H1 (cell line): ENCODE measurements around the gene PIK3R1. TPM values are rescaled to one million over a fixed set of nuclear protein-coding genes. Genes with fewer than 3 reads are reported as not detected.

Experiments used
- CTCF ChIA-PET: fragments of 300-600 bp; sonication (Branson Sonifier 250); formaldehyde crosslinking; loops from one replicate; lab custom pipeline; 2021; ENCODE audit not compliant: partially characterized antibody; lab: Charles Lee
- POLR2A ChIA-PET: fragments of 300-600 bp; sonication (Branson Sonifier 250); formaldehyde crosslinking; loops from one replicate; lab custom pipeline; 2021; ENCODE audit warnings: inconsistent platforms; ENCODE audit not compliant: partially characterized antibody; lab: Charles Lee
- DNase-seq, 2 experiments: peaks; one replicate each; pipeline versions ENCODE4 v3.0.0 to v3.0.0-alpha.2; 2010 to 2022; ENCODE audit warnings: low spot score in 2 of 2, low read depth in 1 of 2, mixed read lengths in 1 of 2
- FAIRE-seq: peaks from 2 replicates; lab custom pipeline; 2011; peaks lifted over from hg19 to GRCh38; lab: Jason Lieb, UNC
- H2AFZ ChIP-seq: 2 replicates; pipeline ENCODE4 v1.8.1; 2012; ENCODE audit warnings: low read length, inconsistent platforms
- H2AK5ac ChIP-seq: 2 replicates; pipeline ENCODE4 v1.6.1; 2013; ENCODE audit warnings: low read depth, low read length
- H2BK120ac ChIP-seq: replicated peaks from 2 replicates; pipeline ENCODE3; 2013; ENCODE audit warnings: low read depth, low read length, inconsistent platforms
- H2BK12ac ChIP-seq: 2 replicates; pipeline ENCODE4 v1.6.1; 2013; ENCODE audit warnings: low read depth, low read length
- H2BK15ac ChIP-seq: 2 replicates; pipeline ENCODE4 v1.6.1; 2013; ENCODE audit warnings: low read length
- H2BK20ac ChIP-seq: 2 replicates; pipeline ENCODE4 v1.6.1; 2013; ENCODE audit warnings: low read length
- H2BK5ac ChIP-seq: 2 replicates; pipeline ENCODE4 v1.6.1; 2013; ENCODE audit warnings: low read depth, low read length
- H3K14ac ChIP-seq: 2 replicates; pipeline ENCODE4 v1.6.1; 2013; ENCODE audit warnings: inconsistent platforms; ENCODE audit not compliant: insufficient read length
- H3K18ac ChIP-seq: 2 replicates; pipeline ENCODE4 v1.6.1; 2013; ENCODE audit warnings: low read length; ENCODE audit errors: extremely low read depth
- H3K23ac ChIP-seq: 2 replicates; pipeline ENCODE4 v1.6.1; 2013; ENCODE audit warnings: inconsistent platforms; ENCODE audit not compliant: insufficient read length
- H3K23me2 ChIP-seq: 2 replicates; pipeline ENCODE4 v1.6.1; 2013; ENCODE audit warnings: low read depth, low read length
- H3K27ac ChIP-seq: 2 replicates; pipeline ENCODE4 v1.6.1; 2011; ENCODE audit warnings: low read depth, low read length, inconsistent platforms
- H3K27me3 ChIP-seq, 4 experiments: replicated peaks in 1 of 4; 1 replicate in 1 of 4; 2 replicates in 3 of 4; pipeline versions ENCODE4 v1.6.1 to v1.8.1; 2011 to 2013; ENCODE audit warnings: low read length in 3 of 4, mild to moderate bottlenecking in 3 of 4, inconsistent platforms in 2 of 4, mixed read lengths in 2 of 4, moderate library complexity in 1 of 4; ENCODE audit not compliant: control insufficient read depth in 3 of 4, insufficient read depth in 3 of 4; ENCODE audit errors: extremely low read depth in 1 of 4
- H3K36me3 ChIP-seq, 4 experiments: 2 replicates each; pipeline versions ENCODE4 v1.6.1 to v1.8.1; 2011 to 2013; ENCODE audit warnings: mild to moderate bottlenecking in 4 of 4, low read length in 3 of 4, moderate library complexity in 2 of 4, control low read depth in 1 of 4, inconsistent platforms in 1 of 4; ENCODE audit not compliant: insufficient read depth in 4 of 4, control insufficient read depth in 2 of 4
- H3K4ac ChIP-seq: replicated peaks from 2 replicates; pipeline ENCODE3; 2013; ENCODE audit warnings: low read length, low read depth, mixed read lengths, inconsistent platforms; ENCODE audit not compliant: insufficient read length
- H3K4me1 ChIP-seq, 4 experiments: replicated peaks in 1 of 4; 1 replicate in 1 of 4; 2 replicates in 3 of 4; pipeline versions ENCODE4 v1.6.1 to v1.8.1; 2011 to 2013; ENCODE audit warnings: low read length in 3 of 4, inconsistent platforms in 2 of 4, mixed read lengths in 1 of 4; ENCODE audit not compliant: insufficient read depth in 4 of 4, control insufficient read depth in 3 of 4
- H3K4me2 ChIP-seq, 2 experiments: 2 replicates each; pipeline versions ENCODE4 v1.6.1 to v1.8.1; 2011 to 2013; ENCODE audit warnings: low read depth in 2 of 2, low read length in 2 of 2, control low read depth in 1 of 2, inconsistent platforms in 1 of 2, mild to moderate bottlenecking in 1 of 2; ENCODE audit not compliant: insufficient read depth in 1 of 2
- H3K4me3 ChIP-seq, 4 experiments: fragments of 200-600, 300-600 bp in 1 of 4; sonication (generic), shearing (Covaris generic), sonication (Bioruptor Twin) in 1 of 4; 2 replicates each; pipeline versions ENCODE4 v1.5.1 to v1.8.1; 2011 to 2016; ENCODE audit warnings: low read length in 4 of 4, low read depth in 3 of 4, control low read depth in 2 of 4, inconsistent platforms in 2 of 4, mild to moderate bottlenecking in 2 of 4, mixed read lengths in 1 of 4, moderate library complexity in 1 of 4; ENCODE audit not compliant: insufficient read depth in 2 of 4; ENCODE audit errors: extremely low read depth in 1 of 4
- H3K56ac ChIP-seq: replicated peaks from 2 replicates; pipeline ENCODE3; 2013; ENCODE audit warnings: low read depth, mild to moderate bottlenecking, mixed read lengths, low read length, inconsistent platforms; ENCODE audit not compliant: insufficient read length
- H3K79me1 ChIP-seq: 2 replicates; pipeline ENCODE4 v1.6.1; 2013; ENCODE audit warnings: low read depth, low read length, control low read depth
- H3K79me2 ChIP-seq, 2 experiments: 2 replicates each; pipeline versions ENCODE4 v1.6.1 to v1.8.1; 2012 to 2013; ENCODE audit warnings: low read length in 2 of 2, mild to moderate bottlenecking in 2 of 2, inconsistent platforms in 1 of 2; ENCODE audit not compliant: insufficient read depth in 2 of 2, control insufficient read depth in 1 of 2
- H3K9ac ChIP-seq, 4 experiments: replicated peaks in 1 of 4; 1 replicate in 1 of 4; 2 replicates in 3 of 4; pipeline versions ENCODE4 v1.6.1 to v1.8.1; 2011 to 2013; ENCODE audit warnings: low read depth in 3 of 4, low read length in 3 of 4, control low read depth in 2 of 4, mild to moderate bottlenecking in 2 of 4, moderate library complexity in 2 of 4, inconsistent platforms in 1 of 4; ENCODE audit errors: extremely low read depth in 1 of 4
- H3K9me3 ChIP-seq, 2 experiments: 2 replicates each; pipeline versions ENCODE4 v1.6.1 to v1.8.1; 2012 to 2013; ENCODE audit warnings: mild to moderate bottlenecking in 2 of 2, moderate library complexity in 2 of 2, control low read depth in 1 of 2, inconsistent platforms in 1 of 2, low read depth in 1 of 2, low read length in 1 of 2, mixed read lengths in 1 of 2; ENCODE audit not compliant: insufficient read depth in 2 of 2
- H4K20me1 ChIP-seq, 2 experiments: replicated peaks in 1 of 2; 2 replicates each; pipeline versions ENCODE3 to v1.8.1; 2011 to 2013; ENCODE audit warnings: inconsistent platforms in 2 of 2, low read length in 2 of 2, mild to moderate bottlenecking in 1 of 2; ENCODE audit not compliant: insufficient read depth in 2 of 2, control insufficient read depth in 1 of 2
- H4K5ac ChIP-seq: 2 replicates; pipeline ENCODE4 v1.6.1; 2013; ENCODE audit warnings: low read length, low read depth, mixed read lengths, inconsistent platforms; ENCODE audit not compliant: insufficient read length
- H4K8ac ChIP-seq: 2 replicates; pipeline ENCODE4 v1.8.0; 2013; ENCODE audit warnings: mild to moderate bottlenecking, moderate library complexity, low read length, inconsistent platforms; ENCODE audit not compliant: insufficient read depth; ENCODE audit errors: extremely low read depth
- H4K91ac ChIP-seq: replicated peaks from 2 replicates; pipeline ENCODE3; 2013; ENCODE audit warnings: low read length, mixed read lengths, inconsistent platforms; ENCODE audit not compliant: insufficient read length
- CHD2 ChIP-seq: IDR thresholded peaks from 2 replicates; pipeline ENCODE4 v1.6.1; 2012; ENCODE audit warnings: low read length, improper control_type of control experiment
- EP300 ChIP-seq, 2 experiments: IDR thresholded peaks; 1 replicate in 1 of 2; 2 replicates in 1 of 2; pipeline ENCODE4 v1.6.1; 2011 to 2012; ENCODE audit warnings: low read depth in 2 of 2, low read length in 2 of 2, mild to moderate bottlenecking in 2 of 2, borderline replicate concordance in 1 of 2, inconsistent platforms in 1 of 2, moderate library complexity in 1 of 2
- NRF1 ChIP-seq: IDR thresholded peaks from 2 replicates; pipeline ENCODE4 v1.6.1; 2011; ENCODE audit warnings: mild to moderate bottlenecking, low read depth, low read length, improper control_type of control experiment
- RBBP5 ChIP-seq: IDR thresholded peaks from 2 replicates; pipeline ENCODE4 v1.7.1; 2012; ENCODE audit warnings: low read depth, mild to moderate bottlenecking, inconsistent platforms, low read length, moderate library complexity, borderline replicate concordance
- SAP30 ChIP-seq: fragments of 300-600 bp; sonication (generic); IDR thresholded peaks from 2 replicates; pipeline ENCODE4 v1.7.1; 2012; ENCODE audit warnings: low read length, moderate library complexity, mild to moderate bottlenecking, inconsistent platforms; ENCODE audit not compliant: insufficient read depth, insufficient replicate concordance
- SIX5 ChIP-seq: IDR thresholded peaks from 2 replicates; pipeline ENCODE4 v1.6.1; 2011; ENCODE audit warnings: mild to moderate bottlenecking, low read depth, low read length
- SP2 ChIP-seq: IDR thresholded peaks from 2 replicates; pipeline ENCODE4 v1.6.1; 2012; ENCODE audit warnings: mild to moderate bottlenecking, low read length, inconsistent platforms
- WGBS, 2 experiments: shearing (Covaris generic) in 1 of 2; methylation state at CpG; one replicate each; pipeline versions ENCODE4 v1.1.6 to v1.1.7; 2013 to 2015; ENCODE audit warnings: low lambda C conversion rate in 2 of 2, mixed read lengths in 2 of 2, inconsistent platforms in 1 of 2, low coverage in 1 of 2, missing lambda C conversion rate in 1 of 2; ENCODE audit not compliant: insufficient replicate concordance in 2 of 2, insufficient coverage in 1 of 2, insufficient read length in 1 of 2; ENCODE audit errors: extremely low coverage in 1 of 2, missing lambda C conversion rate in 1 of 2; 5-methylcytosine and 5-hydroxymethylcytosine counted together
- polyA plus RNA-seq, 7 experiments: library from polyadenylated mRNA; depleted of rRNA in 3 of 7; stranded (reverse) in 5 of 7; unstranded in 2 of 7; fragments of >200 nt in 5 of 7; fragments of 200-250 nt in 2 of 7; gene quantifications; 1 replicate in 5 of 7; 2 replicates in 1 of 7; 4 replicates in 1 of 7; pipeline versions ENCODE4 v1.2.1 to v1.2.3, GENCODE V29; 2011 to 2013; ENCODE audit warnings: missing spikeins in 2 of 7, mixed read lengths in 2 of 7
- total RNA-seq: library from RNA; stranded (reverse); fragmentation: NEBNext Ultra II Directional; extraction: Animal tissue kit (Norgen Biotek cat#: 25700); gene quantifications from 2 replicates; pipeline ENCODE4 v1.2.1, GENCODE V29; 2021
- TF ChIP-seq, protein P1 (sequence below), 3 experiments: IDR thresholded peaks; 1 replicate in 2 of 3; 2 replicates in 1 of 3; pipeline versions ENCODE4 v1.5.1 to v1.6.1; 2011; ENCODE audit warnings: low read length in 3 of 3, mild to moderate bottlenecking in 3 of 3, inconsistent platforms in 2 of 3, low read depth in 1 of 3, moderate library complexity in 1 of 3; ENCODE audit not compliant: insufficient read depth in 1 of 3; ENCODE audit errors: control extremely low read depth in 1 of 3

PIK3R1 gene
- total and polyA plus RNA-seq, 2 of the 8 experiments (the other 6 are each of a cell fraction or from before 2014, with no cell fraction given), result 2.3 to 13.7 TPM

DNA sequence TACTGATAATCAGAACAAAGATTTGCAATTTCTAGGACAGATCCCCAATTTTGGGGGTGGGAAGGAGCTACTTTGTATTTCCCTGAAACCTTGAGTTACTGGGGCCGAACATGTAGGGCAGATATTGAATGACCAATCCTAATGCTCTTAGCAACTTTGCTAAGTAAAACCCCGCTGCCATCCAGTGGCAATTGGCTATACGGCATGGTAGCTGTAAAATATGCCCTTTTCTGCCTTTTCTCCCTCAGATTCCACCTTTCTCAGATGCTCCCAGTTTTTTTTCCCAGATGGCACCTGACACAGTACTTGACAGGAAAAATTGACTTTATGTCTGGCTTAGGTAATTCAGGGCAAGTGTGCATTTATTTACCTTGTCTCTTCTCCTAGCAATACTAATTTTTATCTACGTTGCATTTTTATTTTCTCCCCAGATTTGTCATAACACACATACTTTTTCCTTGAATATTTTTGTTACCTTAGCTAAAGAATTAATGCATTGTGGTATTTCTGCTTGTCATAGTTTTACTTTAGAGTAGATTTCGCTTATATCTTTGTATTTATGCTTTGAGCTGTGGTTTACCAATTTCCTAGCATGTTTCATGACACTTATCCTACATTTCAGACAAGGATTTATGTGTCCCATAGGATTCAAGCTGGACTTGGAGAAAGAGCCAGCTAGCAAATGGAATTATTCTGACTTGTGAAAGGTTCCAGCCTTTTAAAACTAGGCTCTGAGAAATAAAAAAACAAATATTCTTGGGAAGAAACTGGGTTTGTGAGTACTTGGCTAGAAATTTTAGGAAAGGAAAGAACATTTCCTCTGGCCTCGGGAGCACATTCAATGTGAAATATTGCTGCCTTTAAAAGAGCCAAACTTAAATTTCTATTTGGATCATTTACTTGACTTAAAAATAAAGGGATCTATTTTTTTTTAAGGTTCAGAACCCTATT is 37.4 kb downstream of the PIK3R1 start:
- no peak overlapping the region for H3K14ac ChIP-seq
- CTCF ChIA-PET, result interaction anchor here (0.8 to 2.6 kb wide), 36 partner anchors 10 to 1091 kb away, joined by 3 to 14 read pairs (median 4); no protein-coding TSS in a partner anchor
- H3K9ac ChIP-seq, result no peak overlapping the region
- peak; percentile 87 for FAIRE-seq
- no peak overlapping the region for H2BK12ac ChIP-seq
- peaks cover 7 to 19% (median 14%) of the 10 kb centered on the region in 4 experiments for H3K4me1 ChIP-seq
- H3K27me3 ChIP-seq, result no peaks in the 10 kb centered on the region
- DNase-seq, result peak; percentile 27 to 58
- H2BK15ac ChIP-seq, result no peak overlapping the region
- H4K5ac ChIP-seq, result no peak overlapping the region
- H3K9me3 ChIP-seq, result no peaks in the 10 kb centered on the region
- peaks cover 4% of the 10 kb centered on the region; the same call in 1 of the 2 replicates for H3K79me1 ChIP-seq
- H3K18ac ChIP-seq, result no peak overlapping the region
- H3K27ac ChIP-seq, result no peak overlapping the region
- no peak overlapping the region for H3K4ac ChIP-seq
- H2BK120ac ChIP-seq, result no peak overlapping the region
- H4K20me1 ChIP-seq, result no peaks in the 10 kb centered on the region
- H2BK20ac ChIP-seq, result no peak overlapping the region
- no peak overlapping the region for H3K56ac ChIP-seq
- H3K4me3 ChIP-seq, result no peak overlapping the region
- no peak overlapping the region for H3K23ac ChIP-seq
- H3K4me2 ChIP-seq, result no peak overlapping the region
- H3K36me3 ChIP-seq, result no peaks in the 10 kb centered on the region
- no peak overlapping the region for H2AK5ac ChIP-seq
- POLR2A ChIA-PET, result interaction anchor here (0.7 to 1.3 kb wide), 3 partner anchors 268 to 1007 kb away, joined by 3 to 4 read pairs (median 3); no protein-coding TSS in a partner anchor
- H2BK5ac ChIP-seq, result no peak overlapping the region
- H4K91ac ChIP-seq, result no peak overlapping the region
- WGBS, 2 experiments, result 69% methylated on average over 6 of the region's 6 CpGs; no CpG with 5 or more reads in 1 of the 2 experiments
- no peaks in the 10 kb centered on the region for H3K79me2 ChIP-seq
- H3K23me2 ChIP-seq, result no peaks in the 10 kb centered on the region
- H4K8ac ChIP-seq, result no peak overlapping the region
- no peak overlapping the region for H2AFZ ChIP-seq
- no peak for TF ChIP-seq SIX5
- no peak for TF ChIP-seq SAP30
- TF ChIP-seq SP2, result no peak
- TF ChIP-seq NRF1, result no peak
- no peak for TF ChIP-seq EP300 (IDR thresholded peaks at IDR 0.05; ENCODE audit: borderline replicate concordance in 1 of 2, low read depth in 2 of 2, low read length in 2 of 2)
- no peak for TF ChIP-seq RBBP5
- no peak for TF ChIP-seq CHD2
- TF ChIP-seq, protein P1, sequence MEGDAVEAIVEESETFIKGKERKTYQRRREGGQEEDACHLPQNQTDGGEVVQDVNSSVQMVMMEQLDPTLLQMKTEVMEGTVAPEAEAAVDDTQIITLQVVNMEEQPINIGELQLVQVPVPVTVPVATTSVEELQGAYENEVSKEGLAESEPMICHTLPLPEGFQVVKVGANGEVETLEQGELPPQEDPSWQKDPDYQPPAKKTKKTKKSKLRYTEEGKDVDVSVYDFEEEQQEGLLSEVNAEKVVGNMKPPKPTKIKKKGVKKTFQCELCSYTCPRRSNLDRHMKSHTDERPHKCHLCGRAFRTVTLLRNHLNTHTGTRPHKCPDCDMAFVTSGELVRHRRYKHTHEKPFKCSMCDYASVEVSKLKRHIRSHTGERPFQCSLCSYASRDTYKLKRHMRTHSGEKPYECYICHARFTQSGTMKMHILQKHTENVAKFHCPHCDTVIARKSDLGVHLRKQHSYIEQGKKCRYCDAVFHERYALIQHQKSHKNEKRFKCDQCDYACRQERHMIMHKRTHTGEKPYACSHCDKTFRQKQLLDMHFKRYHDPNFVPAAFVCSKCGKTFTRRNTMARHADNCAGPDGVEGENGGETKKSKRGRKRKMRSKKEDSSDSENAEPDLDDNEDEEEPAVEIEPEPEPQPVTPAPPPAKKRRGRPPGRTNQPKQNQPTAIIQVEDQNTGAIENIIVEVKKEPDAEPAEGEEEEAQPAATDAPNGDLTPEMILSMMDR (IDR thresholded peaks at IDR 0.05; ENCODE audit: control extremely low read depth in 1 of 3, insufficient read depth in 1 of 3, low read depth in 1 of 3, low read length in 3 of 3), result peak in 2 of 3 experiments; percentile 80 to 89; a peak in 3 of 4 replicates
